Prostate gland (tissue), 2 donors: Measurements from ENCODE around the gene SFMBT1. TPM values are rescaled to one million over a fixed set of nuclear protein-coding genes. Genes with fewer than 3 reads are reported as not detected.

Experiments
- DNase-seq: peaks from one replicate; pipeline ENCODE4 v3.0.0-alpha.2; 2019; ENCODE audit warnings: low spot score
- H3K27ac ChIP-seq, 2 donors: fragments of 200-600 bp; sonication (generic); 2 replicates each; pipeline ENCODE4 v1.5.1; 2017 to 2019
- H3K27me3 ChIP-seq: fragments of 200-600 bp; sonication (generic); replicated peaks from 2 replicates; pipeline ENCODE4 v1.5.1; 2019; ENCODE audit not compliant: insufficient read depth
- H3K36me3 ChIP-seq, 2 donors: fragments of 200-600 bp; sonication (generic); 1 replicate in 1 of 2; 2 replicates in 1 of 2; pipeline versions ENCODE4 v1.5.1 to v1.8.1; 2017 to 2019
- H3K4me1 ChIP-seq: fragments of 200-600 bp; sonication (generic); replicated peaks from 2 replicates; pipeline ENCODE4 v1.5.1; 2019
- H3K4me3 ChIP-seq, 2 donors: fragments of 200-600 bp; sonication (generic); 2 replicates each; pipeline ENCODE4 v1.5.1; 2017 to 2019
- H3K9me3 ChIP-seq: fragments of 200-600 bp; sonication (generic); 2 replicates; pipeline ENCODE4 v1.5.1; 2017
- POLR2A ChIP-seq: fragments of 450-650 bp; IDR thresholded peaks from one replicate; pipeline ENCODE4 v1.6.1; 2016; ENCODE audit warnings: antibody characterized with exemption, mild to moderate bottlenecking
- POLR2AphosphoS5 ChIP-seq: sonication (generic); formaldehyde crosslinking; IDR thresholded peaks from one replicate; pipeline ENCODE4 v1.6.1; 2017; ENCODE audit warnings: antibody characterized with exemption
- WGBS: methylation state at CpG from one replicate; pipeline ENCODE4 v1.1.5; 2018; 5-methylcytosine and 5-hydroxymethylcytosine counted together
- intact Hi-C: fragments of 100-400 bp; cut with DNase I; formaldehyde crosslinking; loops from one replicate; pipeline ENCODE4 v1.14.2; 2022
- total RNA-seq, 2 donors: library from RNA; depleted of rRNA; stranded (reverse); fragments of >200 nt; gene quantifications; one replicate each; pipeline ENCODE4 v1.1.0, GENCODE V29; 2016
- TF ChIP-seq, protein P1 (sequence below), 4 experiments: fragments of 200-600 bp in 2 of 4; fragments of 450-650 bp in 2 of 4; sonication (generic) in 2 of 4; IDR thresholded peaks; 1 replicate in 3 of 4; 2 replicates in 1 of 4; pipeline ENCODE4 v1.5.1; 2016 to 2019; ENCODE audit warnings: antibody characterized with exemption in 4 of 4, mild to moderate bottlenecking in 2 of 4, moderate library complexity in 2 of 4

SFMBT1 gene
- total RNA-seq, 2 donors from 2014 or later, result 35.3 to 37.4 TPM

DNA sequence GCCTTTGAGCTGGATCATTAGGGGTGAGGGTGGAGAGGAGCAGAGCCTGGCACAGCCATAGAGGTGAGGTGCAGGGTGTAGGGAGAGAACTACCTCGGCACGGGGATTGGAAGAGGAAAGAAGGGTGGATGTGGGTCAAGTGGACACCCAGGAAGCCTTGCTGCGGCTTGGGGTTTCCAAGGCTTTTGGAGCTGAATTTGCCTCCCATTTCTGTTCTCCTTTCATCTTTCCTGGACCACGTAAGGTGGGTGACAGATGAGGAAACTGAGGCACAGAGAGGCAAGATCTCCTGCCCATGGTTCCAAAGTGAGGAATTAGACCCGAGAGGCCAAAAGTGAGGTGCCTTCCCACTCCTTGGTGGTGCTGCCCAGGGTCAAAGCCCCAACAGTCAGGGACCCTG is 35.4 kb upstream of the SFMBT1 start:
- 80% methylated on average over 5 of the region's 5 CpGs for WGBS
- no peak for DNase-seq
- Histone ChIP-seq H3K9me3 (no peaks in the 10 kb centered on the region), H3K27ac (no peak overlapping the region), H3K4me3 (no peak overlapping the region), H3K27me3 (no peaks in the 10 kb centered on the region), H3K4me1 (no peaks in the 10 kb centered on the region), H3K36me3 (no peaks in the 10 kb centered on the region)
- TF ChIP-seq, protein P1, sequence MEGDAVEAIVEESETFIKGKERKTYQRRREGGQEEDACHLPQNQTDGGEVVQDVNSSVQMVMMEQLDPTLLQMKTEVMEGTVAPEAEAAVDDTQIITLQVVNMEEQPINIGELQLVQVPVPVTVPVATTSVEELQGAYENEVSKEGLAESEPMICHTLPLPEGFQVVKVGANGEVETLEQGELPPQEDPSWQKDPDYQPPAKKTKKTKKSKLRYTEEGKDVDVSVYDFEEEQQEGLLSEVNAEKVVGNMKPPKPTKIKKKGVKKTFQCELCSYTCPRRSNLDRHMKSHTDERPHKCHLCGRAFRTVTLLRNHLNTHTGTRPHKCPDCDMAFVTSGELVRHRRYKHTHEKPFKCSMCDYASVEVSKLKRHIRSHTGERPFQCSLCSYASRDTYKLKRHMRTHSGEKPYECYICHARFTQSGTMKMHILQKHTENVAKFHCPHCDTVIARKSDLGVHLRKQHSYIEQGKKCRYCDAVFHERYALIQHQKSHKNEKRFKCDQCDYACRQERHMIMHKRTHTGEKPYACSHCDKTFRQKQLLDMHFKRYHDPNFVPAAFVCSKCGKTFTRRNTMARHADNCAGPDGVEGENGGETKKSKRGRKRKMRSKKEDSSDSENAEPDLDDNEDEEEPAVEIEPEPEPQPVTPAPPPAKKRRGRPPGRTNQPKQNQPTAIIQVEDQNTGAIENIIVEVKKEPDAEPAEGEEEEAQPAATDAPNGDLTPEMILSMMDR (IDR thresholded peaks at IDR 0.05), result no peak
- TF ChIP-seq POLR2AphosphoS5 (no peak), POLR2A (no peak)
- intact Hi-C loops, result no loop called here

DNA sequence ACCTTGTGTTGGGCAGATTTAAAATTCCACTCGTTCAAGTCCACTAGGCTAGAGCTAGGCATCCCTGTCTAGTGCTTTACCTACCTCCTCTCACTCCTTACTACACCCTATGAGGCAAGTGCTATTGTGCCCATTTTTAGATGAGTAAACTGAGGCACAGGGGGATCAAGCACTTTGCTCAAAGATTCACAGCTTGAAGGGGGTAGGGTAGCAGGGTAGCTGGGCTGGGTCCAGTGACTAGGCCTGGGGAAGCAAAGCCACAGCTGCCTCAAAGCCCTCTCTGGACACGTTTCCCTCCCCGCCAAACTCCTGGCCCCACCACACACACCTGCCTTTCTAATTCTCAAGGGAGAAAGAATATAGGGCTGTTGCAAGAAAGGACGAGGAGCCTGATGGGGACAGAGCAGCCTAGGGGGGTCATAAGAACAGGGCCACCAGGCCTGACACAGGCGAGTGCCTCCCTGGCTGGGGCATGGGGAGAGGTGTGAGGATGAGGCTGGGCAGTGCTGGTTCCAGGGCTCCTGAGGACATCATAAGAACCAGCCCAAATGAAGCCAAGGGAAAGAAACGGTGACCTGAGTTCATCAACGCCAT is 34.8 kb upstream of the SFMBT1 start:
- no peak for DNase-seq

DNA sequence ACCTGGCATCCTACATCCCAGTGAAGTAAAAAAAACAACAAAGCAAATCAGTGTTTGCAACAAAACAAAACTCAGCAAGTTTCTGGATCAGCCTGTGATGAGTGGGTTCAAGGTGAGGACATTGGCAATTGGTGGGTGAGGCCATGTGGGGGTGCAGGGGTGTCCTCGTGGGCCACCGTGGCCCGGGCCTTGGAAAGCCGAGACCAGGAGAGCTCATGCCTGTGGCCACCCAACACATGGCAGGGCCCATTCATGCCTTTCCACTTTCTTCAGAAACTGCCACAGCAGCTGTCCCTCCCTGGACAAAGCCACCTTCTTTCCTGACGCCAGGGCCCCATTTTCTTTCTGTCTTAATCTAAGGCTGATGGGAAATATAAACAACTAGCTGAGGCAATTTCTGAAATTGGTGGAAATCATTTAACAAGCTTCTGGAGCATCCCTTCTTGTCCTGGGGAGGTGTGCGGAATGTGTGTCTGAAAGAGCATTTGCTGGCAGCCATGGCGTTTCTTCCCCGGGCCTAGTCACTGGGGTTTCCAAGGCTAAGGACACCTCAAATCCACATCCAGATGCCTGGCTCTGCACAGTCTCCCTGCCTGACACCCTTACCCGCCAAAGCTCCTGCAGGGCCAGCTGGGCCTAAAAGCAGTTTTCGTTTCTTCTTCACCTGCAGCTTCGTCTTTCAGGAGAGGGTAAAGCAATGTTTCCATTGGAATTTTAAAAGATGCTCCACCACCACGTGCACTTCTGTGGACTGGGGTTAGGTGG is 34.1 kb upstream of the SFMBT1 start:
- intact Hi-C loops, result loop anchor here (10.0 kb wide), 2 partner anchors 235 to 305 kb away; partner anchors contain the start of genes ITIH1 and NEK4
- TF ChIP-seq, protein P1 (IDR thresholded peaks at IDR 0.05), result no peak
- TF ChIP-seq POLR2A (no peak), POLR2AphosphoS5 (no peak)
- no peak overlapping the region for H3K4me3 ChIP-seq
- H3K4me1 ChIP-seq, result no peaks in the 10 kb centered on the region
- WGBS, result 82% methylated on average over 12 of the region's 12 CpGs
- H3K27ac ChIP-seq, result no peak overlapping the region
- no peaks in the 10 kb centered on the region for H3K9me3 ChIP-seq
- H3K36me3 ChIP-seq, result no peaks in the 10 kb centered on the region
- no peaks in the 10 kb centered on the region for H3K27me3 ChIP-seq
- no peak for DNase-seq

More for the DNA sequence above, 34.8 kb upstream of the SFMBT1 start:
- Histone ChIP-seq H3K9me3 (no peaks in the 10 kb centered on the region), H3K4me1 (no peaks in the 10 kb centered on the region), H3K27me3 (no peaks in the 10 kb centered on the region), H3K4me3 (no peak overlapping the region), H3K27ac (no peak overlapping the region), H3K36me3 (no peaks in the 10 kb centered on the region)
- no peak for TF ChIP-seq POLR2AphosphoS5
- TF ChIP-seq, protein P1 (IDR thresholded peaks at IDR 0.05), result no peak
- WGBS, result 74% methylated on average over 7 of the region's 7 CpGs
- intact Hi-C loops, result no loop called here

DNA sequence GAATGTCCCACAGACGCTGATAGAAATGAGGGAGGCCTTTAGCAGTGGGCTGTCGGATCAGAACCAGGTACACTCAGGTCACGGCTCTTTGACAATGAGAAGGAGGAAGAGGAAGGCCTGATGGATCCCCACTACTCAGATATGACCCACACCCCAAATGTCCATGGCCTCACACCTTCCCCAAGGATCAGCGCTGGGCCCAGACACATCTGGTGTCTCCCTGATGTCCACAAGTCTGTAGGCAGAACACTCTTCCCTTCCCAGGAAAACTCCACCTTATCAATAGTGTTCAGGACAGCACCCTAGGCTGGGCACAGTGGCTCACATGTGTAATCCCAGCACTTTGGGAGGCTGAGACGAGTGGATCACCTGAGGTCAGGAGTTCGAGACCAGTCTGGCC is 33.3 kb upstream of the SFMBT1 start:
- no peaks in the 10 kb centered on the region for H3K4me1 ChIP-seq
- WGBS, result 95% methylated on average over 6 of the region's 6 CpGs
- intact Hi-C loops, result loop anchor here (10.0 kb wide), 2 partner anchors 234 to 304 kb away; partner anchors contain the start of genes ITIH1 and NEK4
- H3K36me3 ChIP-seq, result no peaks in the 10 kb centered on the region
- H3K27me3 ChIP-seq, result no peaks in the 10 kb centered on the region
- DNase-seq, result no peak
- no peak overlapping the region for H3K27ac ChIP-seq
- H3K9me3 ChIP-seq, result no peaks in the 10 kb centered on the region
- no peak overlapping the region for H3K4me3 ChIP-seq
- TF ChIP-seq POLR2AphosphoS5 (no peak), POLR2A (no peak)
- TF ChIP-seq, protein P1 (IDR thresholded peaks at IDR 0.05), result no peak
